ENCODE results near the gene DGCR2.

GRCh38 chr22:19055801-19056200 lies 66.4 kb downstream of the DGCR2 start:
- TF ChIP-seq CTCF (IDR thresholded peaks at IDR 0.05) (no peak), EZH2phosphoT487 (IDR thresholded peaks at IDR 0.05) (no peak)
